GM21367 (cell line): Measurements from ENCODE around the gene ARMC8.
A peak's percentile ranks its signal among the peaks of the same experiment; 100 is the strongest.

ENCODE experiments used
- ATAC-seq: cut with Tn5 transposase; IDR thresholded peaks from one replicate; pipeline ENCODE4 v1.9.1; 2021; ENCODE audit not compliant: unreplicated experiment

Gene ARMC8

DNA sequence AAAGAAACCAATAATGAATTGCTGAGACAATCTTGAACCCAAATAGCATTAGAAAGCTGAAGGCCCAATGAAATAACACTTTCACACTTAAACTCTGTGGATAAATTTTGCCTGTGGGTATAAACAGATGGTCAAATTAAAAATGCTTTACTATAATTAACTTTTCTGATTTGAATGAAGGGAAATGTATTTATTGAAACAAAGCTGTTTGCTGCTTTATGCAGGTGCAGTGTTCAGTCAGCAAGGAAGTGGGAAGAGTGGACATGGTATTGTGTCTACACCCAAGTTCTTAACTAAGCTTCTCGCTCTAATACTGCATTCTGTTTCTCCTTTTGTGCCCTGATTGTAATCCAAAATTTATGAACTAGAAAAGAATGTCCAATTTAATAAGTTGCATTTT is 110.8 kb downstream of the ARMC8 start:
- no peak for ATAC-seq

DNA sequence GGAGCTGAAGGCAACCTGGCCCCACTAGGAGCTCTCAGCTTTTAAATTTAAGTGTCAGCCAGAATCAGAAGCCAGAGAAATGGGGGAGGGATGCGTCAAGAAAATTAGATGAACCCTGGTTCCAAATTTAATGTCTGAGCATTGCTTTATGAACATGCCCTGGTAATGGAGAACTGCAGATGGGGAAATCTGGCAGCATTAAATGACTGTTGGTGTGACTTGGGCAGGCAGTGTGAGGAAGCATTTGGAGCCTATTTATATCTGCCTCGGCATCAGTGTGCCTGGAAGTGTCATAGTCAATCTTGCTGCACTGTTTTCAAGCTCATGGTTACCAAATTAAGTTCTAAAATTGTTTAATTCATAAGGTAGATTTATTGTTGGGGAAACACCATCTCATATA is 113.5 kb downstream of the ARMC8 start:
- no peak for ATAC-seq

DNA sequence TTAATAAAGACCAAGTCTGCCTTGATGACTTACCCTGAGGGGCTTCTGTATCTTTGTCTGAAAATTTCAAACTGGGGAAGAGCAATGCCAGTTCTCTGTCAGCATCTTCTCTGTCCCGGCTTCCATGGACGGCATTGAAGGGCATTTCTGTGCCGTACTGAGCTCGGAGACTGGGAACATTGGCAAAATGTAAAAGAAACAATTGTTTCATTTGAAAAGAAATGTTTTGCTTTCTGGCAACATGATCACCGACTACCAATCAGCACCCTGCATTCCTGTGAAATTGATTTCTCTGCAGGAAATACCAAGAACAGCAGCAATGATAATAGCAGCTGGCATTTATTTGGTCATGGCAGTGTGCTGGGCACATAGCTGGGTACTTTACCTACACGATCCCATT is 116.4 kb downstream of the ARMC8 start:
- ATAC-seq, result no peak

DNA sequence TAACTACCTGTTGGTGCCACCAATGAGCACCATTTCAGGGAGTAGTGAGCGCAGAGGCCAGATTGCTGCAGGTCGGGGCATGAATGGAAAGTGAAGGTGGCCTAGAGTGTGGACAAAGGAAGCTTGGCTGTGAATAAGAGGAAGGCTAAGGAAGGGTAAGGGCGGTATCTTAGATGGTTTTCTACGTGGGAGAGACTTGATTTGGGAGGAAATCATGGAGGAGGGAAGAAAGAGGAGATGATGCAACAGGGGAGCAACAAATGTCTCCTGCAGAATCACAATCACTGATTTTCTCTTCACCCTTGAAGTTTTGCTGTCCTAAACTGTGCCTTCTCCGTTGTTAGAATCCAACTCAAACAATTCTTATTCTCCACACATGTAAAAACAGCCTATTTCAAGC is 120.8 kb downstream of the ARMC8 start:
- ATAC-seq, result no peak

DNA sequence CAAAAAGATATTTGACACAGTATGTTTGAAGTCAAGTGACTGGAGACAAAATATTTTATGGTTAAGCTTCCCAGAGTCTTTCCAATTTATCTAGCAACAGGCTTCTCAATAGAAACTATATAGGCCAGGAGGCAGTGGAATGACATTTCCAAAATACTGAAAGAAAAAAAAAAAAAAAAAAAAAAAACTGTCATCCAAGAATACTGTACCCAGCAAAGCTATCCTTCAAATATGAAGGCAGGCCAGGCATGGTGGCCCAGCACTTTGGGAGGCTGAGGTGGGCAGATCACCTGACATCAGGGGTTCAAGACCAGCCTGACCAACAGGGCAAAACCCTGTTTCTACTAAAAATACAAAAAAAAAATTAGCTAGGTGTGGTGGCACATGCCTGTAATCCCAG is 121.7 kb downstream of the ARMC8 start:
- ATAC-seq, result no peak

DNA sequence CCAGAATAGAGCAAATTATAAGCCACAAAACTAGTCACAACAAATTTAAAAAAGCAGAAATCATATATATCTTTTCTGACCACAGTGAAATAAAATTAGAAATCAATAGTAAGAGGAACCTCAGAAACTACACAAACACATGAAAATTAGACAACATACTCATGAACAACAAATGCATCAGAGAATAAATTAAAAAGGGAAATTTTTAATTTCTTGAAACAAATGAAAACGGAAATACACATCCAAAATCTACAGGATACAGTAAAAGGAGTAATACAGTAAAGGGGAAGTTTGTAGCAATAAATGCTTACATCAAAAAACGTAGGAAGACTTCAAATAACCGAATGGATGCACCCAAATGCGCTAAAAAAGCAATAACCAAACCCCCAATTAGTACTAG is 123.4 kb downstream of the ARMC8 start:
- ATAC-seq, result no peak

- no peak for ATAC-seq
Measured at GRCh38 chr3:138314751-138315150, 127.7 kb downstream of the ARMC8 start.

DNA sequence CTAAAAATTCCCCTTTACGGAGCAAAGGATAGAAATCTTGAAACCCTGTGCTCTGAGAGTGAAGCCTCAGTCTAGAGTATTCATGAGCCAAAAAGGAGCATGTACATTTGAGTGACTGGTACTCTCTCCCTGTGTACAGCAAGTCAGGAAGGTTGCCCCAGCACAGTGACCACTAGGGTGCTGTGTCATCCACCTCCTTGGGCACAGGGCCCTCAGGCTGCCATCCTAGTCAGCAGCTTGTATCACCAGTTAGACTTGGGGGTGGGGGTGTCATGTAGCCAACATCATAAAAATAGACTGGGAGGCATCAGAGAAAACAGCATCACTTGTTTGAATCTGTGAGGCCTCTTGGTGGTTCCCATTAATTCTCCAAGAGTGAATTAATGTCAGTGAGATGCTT is 130.6 kb downstream of the ARMC8 start:
- ATAC-seq, result no peak

- ATAC-seq, result no peak
Measured at GRCh38 chr3:138323971-138324370, 136.9 kb downstream of the ARMC8 start.

DNA sequence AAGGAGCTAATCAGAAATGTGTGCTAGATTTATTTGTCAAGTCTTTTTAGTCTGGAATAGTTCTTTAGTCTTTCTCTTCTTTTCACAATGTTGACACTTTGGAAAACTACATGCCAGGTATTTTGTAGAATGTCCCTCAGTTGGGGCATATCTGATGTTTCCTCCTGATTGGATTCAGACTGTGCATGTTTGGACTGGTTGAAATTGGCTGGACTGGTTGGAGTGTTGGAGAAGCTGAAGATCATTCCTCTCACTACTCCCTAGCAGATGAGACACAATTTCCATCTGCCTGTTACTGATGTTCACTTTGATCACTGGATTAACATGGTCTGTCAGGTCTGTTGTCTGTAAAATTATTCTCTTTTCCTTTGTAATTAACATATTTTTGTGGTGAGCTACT is 138.9 kb downstream of the ARMC8 start:
- ATAC-seq, result no peak

- ATAC-seq, result no peak
Measured at GRCh38 chr3:138326866-138327595, 139.9 kb downstream of the ARMC8 start.

- no peak for ATAC-seq
Measured at GRCh38 chr3:138327831-138328230, 140.7 kb downstream of the ARMC8 start.

GRCh38 chr3:138328341-138328740 is 141.2 kb downstream of the ARMC8 start:
- no peak for ATAC-seq

DNA sequence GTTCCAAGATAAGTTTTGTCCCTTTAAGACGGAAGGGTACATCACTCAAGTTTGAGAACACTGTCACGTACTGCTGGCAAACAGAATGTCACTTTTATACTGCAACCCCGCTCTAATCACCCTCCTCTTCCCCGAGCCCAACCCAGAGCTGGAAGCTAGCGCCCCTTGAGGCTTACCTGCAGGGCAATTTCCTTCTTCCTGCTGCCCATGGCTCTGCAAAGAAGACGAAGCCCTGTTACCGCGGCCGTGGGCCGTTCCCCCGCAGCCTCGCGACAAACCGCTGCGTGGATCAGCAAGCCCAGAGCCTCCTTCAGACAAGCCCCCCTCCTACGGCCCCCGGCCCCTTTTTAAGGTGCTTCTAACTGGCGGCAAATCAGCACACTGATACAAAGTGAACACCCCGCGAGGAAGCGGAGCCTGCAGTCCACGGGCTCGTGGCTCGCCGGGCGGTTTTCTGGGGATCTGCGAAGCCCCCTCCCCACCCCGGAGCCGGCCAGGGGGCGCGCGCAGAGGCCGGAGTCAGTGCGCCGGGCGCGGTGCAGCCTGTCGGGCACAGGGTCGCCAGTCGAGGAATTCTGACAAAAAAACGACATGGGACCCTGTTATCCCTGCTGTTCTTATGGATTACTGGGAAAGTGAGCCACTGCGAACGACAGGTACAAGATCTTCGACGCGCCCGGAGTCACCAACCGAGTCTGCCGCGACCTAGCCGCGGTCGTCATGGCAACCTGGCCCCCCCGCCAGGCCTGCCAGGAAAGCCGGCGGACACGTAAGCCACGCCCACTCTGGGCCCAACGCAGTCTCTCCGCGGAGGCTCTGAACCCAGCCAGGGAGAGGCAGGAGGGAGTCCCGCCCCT is 142.3 kb downstream of the ARMC8 start, which contains the start of gene NME9:
Gene NME9 (minus strand): TSS at position 725 of the 857 bp plus-strand sequence. CDS start 516 bp downstream, at position 209.
- ATAC-seq, result peak; percentile 82

GRCh38 chr3:138329984-138330293 is 142.8 kb downstream of the ARMC8 start:
- no peak for ATAC-seq

DNA sequence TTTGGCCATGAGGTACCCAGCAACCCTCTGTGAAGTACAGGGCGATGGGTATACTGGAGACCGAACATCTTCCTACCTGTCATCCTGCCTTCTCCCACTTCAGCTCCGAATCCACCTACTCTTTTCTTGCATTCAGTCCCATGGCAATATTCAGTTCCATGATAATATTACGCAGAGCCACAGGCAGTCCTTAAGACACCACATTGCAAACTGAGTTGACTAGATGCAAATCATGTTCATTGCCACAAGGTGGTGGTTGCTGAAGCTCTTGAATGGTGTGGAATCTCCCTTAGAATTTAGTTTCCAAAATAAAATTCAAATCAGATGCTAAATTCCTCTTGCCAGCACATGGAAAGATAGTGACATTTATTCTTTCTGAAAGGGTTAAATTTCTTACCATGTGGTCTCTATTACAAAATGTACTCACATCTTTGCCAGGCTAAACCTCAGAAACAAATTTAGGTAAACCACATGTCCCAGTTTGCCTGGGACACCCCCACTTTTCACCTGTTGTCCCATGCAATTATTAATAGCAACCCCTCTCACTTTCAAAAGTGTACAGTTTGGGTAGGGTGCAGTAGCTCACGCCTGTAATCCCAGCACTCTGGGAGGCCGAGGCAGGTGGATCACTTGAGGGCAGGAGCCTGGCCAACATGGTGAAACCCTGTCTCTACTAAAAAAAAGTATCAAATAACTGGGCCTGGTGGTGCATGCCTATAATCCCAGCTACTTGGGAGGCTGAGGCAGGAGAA is 144.2 kb downstream of the ARMC8 start:
- no peak for ATAC-seq

DNA sequence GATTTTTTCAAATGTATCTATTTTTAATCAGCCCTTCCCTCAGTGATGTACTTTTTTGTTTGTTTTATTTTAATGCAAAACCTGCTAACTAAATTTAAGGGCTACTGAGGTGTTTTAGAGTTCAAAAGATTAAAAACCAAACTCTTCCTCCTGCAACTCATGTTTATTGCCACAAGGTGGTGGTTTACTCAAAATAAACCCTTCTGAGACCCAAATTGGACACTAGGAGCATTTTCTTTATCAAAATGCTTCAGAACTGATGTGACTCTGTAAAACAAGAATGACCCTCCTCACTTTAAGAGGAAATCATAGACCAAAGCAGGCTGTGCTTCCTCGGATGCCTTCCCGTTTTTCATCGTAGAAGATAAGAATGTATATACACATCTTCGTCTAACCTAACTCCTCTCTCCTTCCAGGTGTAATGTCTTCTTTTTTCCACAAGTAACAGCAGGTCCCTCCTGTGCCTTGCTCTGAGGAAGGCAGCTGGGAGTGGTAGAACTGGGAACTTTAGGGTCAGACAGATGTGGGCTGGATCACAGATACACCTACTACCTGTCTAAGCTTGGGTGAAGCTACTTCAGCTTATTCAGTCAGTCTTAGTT is 145.5 kb downstream of the ARMC8 start:
- ATAC-seq, result no peak

- no peak for ATAC-seq
Measured at GRCh38 chr3:138334608-138335007, 147.5 kb downstream of the ARMC8 start.

DNA sequence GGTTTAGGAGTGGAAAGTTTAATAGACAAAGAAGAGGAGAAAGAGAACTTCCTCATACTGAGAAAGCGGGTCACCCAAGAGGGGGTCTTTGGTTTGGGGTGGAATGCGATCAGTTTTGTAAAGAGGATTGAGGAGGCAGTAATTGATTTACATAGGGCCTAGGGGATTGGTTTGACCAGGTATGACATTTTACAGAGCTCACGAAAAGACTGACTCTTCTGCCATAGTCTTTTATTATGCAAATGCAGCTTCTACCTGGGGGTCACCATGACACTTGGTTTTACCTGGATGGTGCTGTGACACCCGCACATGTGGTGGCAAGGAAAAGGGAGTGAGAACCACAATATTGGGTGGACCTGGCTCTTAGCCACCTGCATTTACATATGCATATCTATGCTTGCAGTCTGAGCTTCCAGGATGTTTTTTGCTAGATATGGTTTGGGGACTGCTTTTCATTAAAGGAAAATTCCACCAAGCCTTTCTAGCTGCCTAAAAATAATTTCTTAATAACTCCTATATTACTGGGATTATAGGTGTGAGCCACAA is 149.4 kb downstream of the ARMC8 start:
- ATAC-seq, result no peak

GRCh38 chr3:138338244-138338643 is 151.1 kb downstream of the ARMC8 start:
- no peak for ATAC-seq

GRCh38 chr3:138338811-138339210 is 151.7 kb downstream of the ARMC8 start:
- ATAC-seq, result no peak
